ENCODE measurements around the gene ADGRA1. TPM values are rescaled to one million over a fixed set of nuclear protein-coding genes. Genes with fewer than 3 reads are reported as not detected.

Gene ADGRA1
- total and polyA plus RNA-seq, 2 experiments from 2014 or later: 0.23 to 0.52 TPM

DNA sequence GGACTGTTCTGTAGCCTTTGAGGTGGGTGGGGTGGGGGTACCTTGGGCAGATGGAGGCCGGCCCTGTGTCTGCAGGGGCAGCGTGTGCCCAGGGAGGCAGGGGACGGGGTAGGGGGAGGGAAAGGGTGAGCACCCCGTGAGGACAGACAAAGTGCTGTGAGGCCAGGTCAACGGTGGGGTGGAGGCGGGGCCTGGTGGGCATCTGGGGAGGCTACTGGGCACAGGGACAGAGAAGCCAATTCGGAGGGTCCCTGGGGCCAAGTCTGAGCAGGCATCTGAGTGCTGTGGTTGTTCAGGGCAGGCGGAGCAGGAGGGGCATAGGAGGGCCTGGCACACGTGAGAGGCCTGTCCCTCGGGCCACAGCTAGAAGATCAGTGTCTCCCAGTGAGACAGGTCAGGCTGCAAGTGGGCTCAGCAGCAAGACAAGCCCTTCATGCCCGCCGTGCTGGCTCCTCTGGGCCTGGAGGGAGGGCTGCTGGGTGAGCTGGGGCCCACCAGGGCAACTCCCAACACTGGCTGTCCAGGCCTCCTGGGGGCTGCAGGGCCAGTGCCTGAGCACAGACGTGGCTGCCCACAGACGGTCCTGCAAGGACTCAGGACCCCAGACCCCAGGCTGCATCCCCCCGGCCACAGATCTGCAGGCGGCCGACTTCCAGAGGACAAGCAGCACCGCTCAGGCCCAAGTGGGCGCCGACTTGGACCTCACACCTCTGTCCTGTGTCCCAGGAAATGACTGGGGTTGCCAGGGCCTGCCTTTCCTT, 45.9 kb downstream of the ADGRA1 start (continued):
- no peak for TF ChIP-seq ZNF462 (CRISPR knock-in tag; IDR thresholded peaks at IDR 0.05)
- no peak for TF ChIP-seq ZNF331 (CRISPR knock-in tag; IDR thresholded peaks at IDR 0.05; ENCODE audit: low read depth)
- no peak for TF ChIP-seq CREB1 (CRISPR knock-in tag; IDR thresholded peaks at IDR 0.05; ENCODE audit: low read depth)

DNA sequence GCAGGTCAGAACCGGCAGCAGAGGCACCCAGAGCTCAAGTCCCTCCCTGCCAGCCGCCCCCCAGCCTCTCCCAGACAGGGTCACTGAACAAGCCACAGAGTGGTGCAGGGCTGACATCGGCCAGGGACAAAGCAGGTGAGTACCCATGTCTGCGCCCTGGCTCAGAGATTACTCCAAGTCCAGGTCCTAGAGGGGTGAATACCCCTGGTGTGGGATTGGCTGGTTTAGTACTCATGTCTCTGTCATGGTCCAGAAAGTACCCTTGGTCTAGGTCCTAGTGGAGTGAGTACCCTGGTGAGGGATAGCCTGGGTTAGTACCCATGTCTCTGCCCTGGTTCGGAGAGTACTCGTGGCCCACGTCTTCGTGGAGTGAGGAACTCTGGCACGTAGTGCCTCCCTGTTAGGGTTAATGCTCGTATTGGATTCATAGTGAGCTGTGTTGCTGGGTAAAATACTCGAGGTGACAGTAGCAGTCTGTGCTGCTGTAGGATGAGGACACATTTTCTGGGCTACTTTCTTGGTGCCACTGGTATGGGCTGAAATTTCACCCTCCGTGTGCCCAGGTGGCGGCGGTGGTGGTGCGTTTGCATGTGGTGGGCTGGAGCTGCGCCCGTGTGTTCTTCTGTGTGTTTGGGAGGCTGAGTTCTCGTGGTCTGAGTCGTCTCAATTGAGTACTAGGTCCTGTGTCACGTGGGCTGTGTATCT, 46.8 kb downstream of the ADGRA1 start:
- Histone ChIP-seq H2AFZ (no peak overlapping the region), H3K4me1 (ENCODE audit: insufficient read depth) (no peaks in the 10 kb centered on the region), H3K4me2 (no peak overlapping the region), H3K27ac (ENCODE audit: low read depth) (no peak overlapping the region), H3K4me3 (no peak overlapping the region), H3K9me2 (ENCODE audit: insufficient read depth) (no peaks in the 10 kb centered on the region), H3F3A (replicated peaks; ENCODE audit: low read depth) (no peaks in the 10 kb centered on the region), H3K79me2 (replicated peaks; ENCODE audit: insufficient read depth) (no peaks in the 10 kb centered on the region), H3K27me3 (ENCODE audit: insufficient read depth) (no peaks in the 10 kb centered on the region), H4K20me1 (replicated peaks; ENCODE audit: insufficient read depth) (no peaks in the 10 kb centered on the region), H3K36me3 (ENCODE audit: insufficient read depth) (no peaks in the 10 kb centered on the region)
- Mint-ChIP-seq H3K27ac (no peak overlapping the region), H3K9me3 (no peaks in the 10 kb centered on the region; the same call in 1 of the 3 replicates), H3K4me3 (no peak overlapping the region), H3K36me3 (ENCODE audit: low read depth) (no peaks in the 10 kb centered on the region), H3K27me3 (ENCODE audit: insufficient read depth, low read depth, poor library complexity) (peaks cover 11% of the 10 kb centered on the region), H3K4me1 (no peaks in the 10 kb centered on the region)
- DNase-seq (ENCODE audit: low spot score): no peak
- ATAC-seq: no peak
- no peak for TF ChIP-seq ZNF331 (CRISPR knock-in tag; IDR thresholded peaks at IDR 0.05; ENCODE audit: low read depth)
- TF ChIP-seq, protein P1, sequence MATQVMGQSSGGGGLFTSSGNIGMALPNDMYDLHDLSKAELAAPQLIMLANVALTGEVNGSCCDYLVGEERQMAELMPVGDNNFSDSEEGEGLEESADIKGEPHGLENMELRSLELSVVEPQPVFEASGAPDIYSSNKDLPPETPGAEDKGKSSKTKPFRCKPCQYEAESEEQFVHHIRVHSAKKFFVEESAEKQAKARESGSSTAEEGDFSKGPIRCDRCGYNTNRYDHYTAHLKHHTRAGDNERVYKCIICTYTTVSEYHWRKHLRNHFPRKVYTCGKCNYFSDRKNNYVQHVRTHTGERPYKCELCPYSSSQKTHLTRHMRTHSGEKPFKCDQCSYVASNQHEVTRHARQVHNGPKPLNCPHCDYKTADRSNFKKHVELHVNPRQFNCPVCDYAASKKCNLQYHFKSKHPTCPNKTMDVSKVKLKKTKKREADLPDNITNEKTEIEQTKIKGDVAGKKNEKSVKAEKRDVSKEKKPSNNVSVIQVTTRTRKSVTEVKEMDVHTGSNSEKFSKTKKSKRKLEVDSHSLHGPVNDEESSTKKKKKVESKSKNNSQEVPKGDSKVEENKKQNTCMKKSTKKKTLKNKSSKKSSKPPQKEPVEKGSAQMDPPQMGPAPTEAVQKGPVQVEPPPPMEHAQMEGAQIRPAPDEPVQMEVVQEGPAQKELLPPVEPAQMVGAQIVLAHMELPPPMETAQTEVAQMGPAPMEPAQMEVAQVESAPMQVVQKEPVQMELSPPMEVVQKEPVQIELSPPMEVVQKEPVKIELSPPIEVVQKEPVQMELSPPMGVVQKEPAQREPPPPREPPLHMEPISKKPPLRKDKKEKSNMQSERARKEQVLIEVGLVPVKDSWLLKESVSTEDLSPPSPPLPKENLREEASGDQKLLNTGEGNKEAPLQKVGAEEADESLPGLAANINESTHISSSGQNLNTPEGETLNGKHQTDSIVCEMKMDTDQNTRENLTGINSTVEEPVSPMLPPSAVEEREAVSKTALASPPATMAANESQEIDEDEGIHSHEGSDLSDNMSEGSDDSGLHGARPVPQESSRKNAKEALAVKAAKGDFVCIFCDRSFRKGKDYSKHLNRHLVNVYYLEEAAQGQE (IDR thresholded peaks at IDR 0.05; ENCODE audit: unreplicated experiment): no peak
- TF ChIP-seq, protein P2, sequence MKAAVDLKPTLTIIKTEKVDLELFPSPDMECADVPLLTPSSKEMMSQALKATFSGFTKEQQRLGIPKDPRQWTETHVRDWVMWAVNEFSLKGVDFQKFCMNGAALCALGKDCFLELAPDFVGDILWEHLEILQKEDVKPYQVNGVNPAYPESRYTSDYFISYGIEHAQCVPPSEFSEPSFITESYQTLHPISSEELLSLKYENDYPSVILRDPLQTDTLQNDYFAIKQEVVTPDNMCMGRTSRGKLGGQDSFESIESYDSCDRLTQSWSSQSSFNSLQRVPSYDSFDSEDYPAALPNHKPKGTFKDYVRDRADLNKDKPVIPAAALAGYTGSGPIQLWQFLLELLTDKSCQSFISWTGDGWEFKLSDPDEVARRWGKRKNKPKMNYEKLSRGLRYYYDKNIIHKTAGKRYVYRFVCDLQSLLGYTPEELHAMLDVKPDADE (IDR thresholded peaks at IDR 0.05): no peak
- TF ChIP-seq EZH2 (IDR thresholded peaks at IDR 0.05; ENCODE audit: low read depth, unreplicated experiment): no peak
- no peak for TF ChIP-seq EZH2phosphoT487 (IDR thresholded peaks at IDR 0.05; ENCODE audit: unreplicated experiment)
- TF ChIP-seq CREB1 (CRISPR knock-in tag; IDR thresholded peaks at IDR 0.05; ENCODE audit: low read depth): no peak
- TF ChIP-seq STAT1 (IDR thresholded peaks at IDR 0.05; ENCODE audit: unreplicated experiment): no peak
- no peak for TF ChIP-seq ZNF114 (CRISPR knock-in tag; IDR thresholded peaks at IDR 0.05)
- no peak for TF ChIP-seq JUNB (IDR thresholded peaks at IDR 0.05; ENCODE audit: unreplicated experiment)
